GM23338 (cell line): ENCODE results near the gene PDE3B. TPM values are rescaled to one million over a fixed set of nuclear protein-coding genes. Genes with fewer than 3 reads are reported as not detected.
"Not testable (repeated sequence)": the region's sequence is repeated elsewhere in the genome, so short reads cannot be mapped to it uniquely, and the experiment has no call there.

Experiments used
- ATAC-seq: fragments of 200-7000 bp; cut with Tn5 transposase; 3 replicates; pipeline ENCODE4 v1.9.1; 2020
- DNase-seq: peaks from one replicate; pipeline ENCODE4 v3.0.0-alpha.2; 2015; ENCODE audit warnings: low spot score
- H2AFZ ChIP-seq: fragments of 200-600 bp; sonication (generic); 2 replicates; pipeline ENCODE4 v1.8.0; 2016; ENCODE audit warnings: antibody characterized with exemption, mild to moderate bottlenecking, moderate library complexity
- H3F3A ChIP-seq: fragments of 200-600 bp; sonication (generic); replicated peaks from 2 replicates; pipeline ENCODE4 v1.8.0; 2017; ENCODE audit warnings: antibody characterized with exemption, mixed run types, low read depth
- H3K27ac ChIP-seq: fragments of 200-600 bp; sonication (generic); 2 replicates; pipeline ENCODE4 v1.6.1; 2016; ENCODE audit warnings: low read depth
- H3K27me3 ChIP-seq: fragments of 200-600 bp; sonication (generic); 2 replicates; pipeline ENCODE4 v1.8.0; 2016; ENCODE audit warnings: mild to moderate bottlenecking, mixed run types, moderate library complexity; ENCODE audit not compliant: insufficient read depth
- H3K36me3 ChIP-seq: fragments of 200-600 bp; sonication (generic); 2 replicates; pipeline ENCODE4 v1.8.0; 2016; ENCODE audit warnings: mild to moderate bottlenecking; ENCODE audit not compliant: insufficient read depth
- H3K4me1 ChIP-seq: fragments of 200-600 bp; sonication (generic); 2 replicates; pipeline ENCODE4 v1.8.0; 2016; ENCODE audit warnings: mild to moderate bottlenecking, moderate library complexity; ENCODE audit not compliant: insufficient read depth
- H3K4me2 ChIP-seq: fragments of 200-600 bp; sonication (generic); 2 replicates; pipeline ENCODE4 v1.7.1; 2017; ENCODE audit warnings: mixed run types
- H3K4me3 ChIP-seq: fragments of 200-600 bp; sonication (generic); 2 replicates; pipeline ENCODE4 v1.6.1; 2016; ENCODE audit warnings: mixed run types
- H3K79me2 ChIP-seq: fragments of 200-600 bp; sonication (generic); replicated peaks from 2 replicates; pipeline ENCODE4 v1.8.0; 2017; ENCODE audit warnings: mild to moderate bottlenecking; ENCODE audit not compliant: insufficient read depth
- H3K9me2 ChIP-seq: fragments of 200-600 bp; sonication (generic); 2 replicates; pipeline ENCODE4 v1.8.0; 2017; ENCODE audit not compliant: insufficient read depth
- H4K20me1 ChIP-seq: fragments of 200-600 bp; sonication (generic); replicated peaks from 2 replicates; pipeline ENCODE4 v1.8.0; 2017; ENCODE audit warnings: mild to moderate bottlenecking; ENCODE audit not compliant: insufficient read depth
- H3K27ac Mint-ChIP-seq: 2 replicates; pipeline ENCODE4 v1.8.0; 2020; ENCODE audit warnings: inconsistent platforms, mild to moderate bottlenecking, moderate library complexity, mixed read lengths
- H3K27me3 Mint-ChIP-seq: 3 replicates; pipeline ENCODE4 v1.8.0; 2022; ENCODE audit warnings: low read depth, mild to moderate bottlenecking, moderate library complexity, mixed read lengths, inconsistent platforms; ENCODE audit not compliant: insufficient read depth, poor library complexity
- H3K36me3 Mint-ChIP-seq: 3 replicates; pipeline ENCODE4 v1.8.0; 2021; ENCODE audit warnings: low read depth, mild to moderate bottlenecking, inconsistent platforms, moderate library complexity, mixed read lengths
- H3K4me1 Mint-ChIP-seq: 3 replicates; pipeline ENCODE4 v1.8.0; 2020; ENCODE audit warnings: mild to moderate bottlenecking, inconsistent platforms, mixed read lengths
- H3K4me3 Mint-ChIP-seq: 3 replicates; pipeline ENCODE4 v1.8.0; 2021; ENCODE audit warnings: moderate library complexity, mild to moderate bottlenecking, inconsistent platforms, mixed read lengths
- H3K9me3 Mint-ChIP-seq: 3 replicates; pipeline ENCODE4 v1.8.0; 2020; ENCODE audit warnings: moderate library complexity, mild to moderate bottlenecking, inconsistent platforms, mixed read lengths
- CREB1 ChIP-seq: fragments of 250-450 bp; sonication (Bioruptor Pico); IDR thresholded peaks from 2 replicates; pipeline ENCODE4 v1.5.0; 2020; ENCODE audit warnings: low read depth, mild to moderate bottlenecking, moderate library complexity
- ETS1 ChIP-seq: IDR thresholded peaks from 2 replicates; pipeline ENCODE4 v1.6.1; 2016; ENCODE audit warnings: antibody characterized with exemption
- EZH2 ChIP-seq: fragments of 200-600 bp; sonication (generic); IDR thresholded peaks from one replicate; pipeline ENCODE4 v1.8.0; 2017; ENCODE audit warnings: antibody characterized with exemption, mild to moderate bottlenecking, low read depth; ENCODE audit not compliant: unreplicated experiment
- JUNB ChIP-seq: IDR thresholded peaks from one replicate; pipeline ENCODE4 v1.6.1; 2016; ENCODE audit warnings: antibody characterized with exemption; ENCODE audit not compliant: unreplicated experiment
- NANOG ChIP-seq: IDR thresholded peaks from 2 replicates; pipeline ENCODE4 v1.6.1; 2016; ENCODE audit warnings: antibody characterized with exemption, borderline replicate concordance
- POLR2AphosphoS5 ChIP-seq: IDR thresholded peaks from 2 replicates; pipeline ENCODE4 v1.6.1; 2016; ENCODE audit warnings: antibody characterized with exemption, low read depth
- STAT1 ChIP-seq: IDR thresholded peaks from one replicate; pipeline ENCODE4 v1.6.1; 2016; ENCODE audit warnings: antibody characterized with exemption; ENCODE audit not compliant: unreplicated experiment
- ZNF331 ChIP-seq: fragments of 250-450 bp; sonication (Bioruptor Pico); IDR thresholded peaks from 2 replicates; pipeline ENCODE4 v1.5.0; 2020; ENCODE audit warnings: low read depth, mild to moderate bottlenecking, moderate library complexity
- polyA plus RNA-seq: library from polyadenylated mRNA; unstranded; fragments of >200 nt; fragmentation: Nextera tagmentation; extraction: Ambion mirVana; gene quantifications from 2 replicates; pipeline ENCODE4 v1.2.1, GENCODE V29; 2016
- total RNA-seq: library from RNA; depleted of rRNA; stranded (reverse); fragments of >200 nt; shearing (Covaris generic); gene quantifications from 2 replicates; pipeline ENCODE4 v1.2.3, GENCODE V29; 2014
- TF ChIP-seq, protein P1 (sequence below): IDR thresholded peaks from one replicate; pipeline ENCODE4 v1.6.1; 2018; ENCODE audit warnings: antibody characterized with exemption; ENCODE audit not compliant: unreplicated experiment

PDE3B gene
- total and polyA plus RNA-seq, 2 experiments from 2014 or later, result 4.3 to 21.3 TPM

DNA sequence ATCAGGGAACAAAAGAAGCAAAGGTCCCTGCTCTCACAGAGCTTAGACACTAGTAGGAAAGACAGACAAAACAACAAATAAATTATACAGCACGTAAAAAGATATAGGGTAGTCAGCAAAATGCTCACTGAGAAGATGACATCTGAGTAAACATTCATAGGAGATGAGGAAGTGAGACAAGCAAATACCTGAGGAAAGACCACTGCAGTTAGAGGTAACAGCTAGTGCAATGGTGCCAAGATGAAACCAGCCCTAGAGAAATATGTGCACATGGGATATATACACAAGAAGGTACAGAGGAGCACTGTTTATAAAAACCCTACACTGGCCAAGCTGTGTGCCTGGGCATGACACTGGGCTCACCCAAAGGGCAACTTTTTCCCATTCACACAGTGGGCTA lies 238.6 kb downstream of the PDE3B start:
- Histone ChIP-seq H3K36me3 (peaks cover 4% of the 10 kb centered on the region; the same call in 1 of the 2 replicates), H4K20me1 (peaks cover 4% of the 10 kb centered on the region; the same call in 1 of the 2 replicates), H3F3A (no peaks in the 10 kb centered on the region), H3K27ac (no peak overlapping the region), H3K4me1 (no peaks in the 10 kb centered on the region), H3K4me3 (no peak overlapping the region), H3K9me2 (no peaks in the 10 kb centered on the region), H2AFZ (no peak overlapping the region), H3K79me2 (no peaks in the 10 kb centered on the region), H3K27me3 (no peaks in the 10 kb centered on the region), H3K4me2 (no peak overlapping the region)
- H3K4me1 Mint-ChIP-seq, result no peaks in the 10 kb centered on the region
- H3K9me3 Mint-ChIP-seq, result 0 out of 3 replicates have a peak, but pooled peaks cover 4% of the 10 kb centered on the region
- DNase-seq, result no peak
- H3K27ac Mint-ChIP-seq, result no peak overlapping the region
- TF ChIP-seq ZNF331 (no peak), EZH2 (no peak), JUNB (no peak), CREB1 (CRISPR knock-in tag) (no peak), NANOG (no peak), POLR2AphosphoS5 (no peak), ETS1 (no peak), STAT1 (no peak)
- TF ChIP-seq, protein P1, sequence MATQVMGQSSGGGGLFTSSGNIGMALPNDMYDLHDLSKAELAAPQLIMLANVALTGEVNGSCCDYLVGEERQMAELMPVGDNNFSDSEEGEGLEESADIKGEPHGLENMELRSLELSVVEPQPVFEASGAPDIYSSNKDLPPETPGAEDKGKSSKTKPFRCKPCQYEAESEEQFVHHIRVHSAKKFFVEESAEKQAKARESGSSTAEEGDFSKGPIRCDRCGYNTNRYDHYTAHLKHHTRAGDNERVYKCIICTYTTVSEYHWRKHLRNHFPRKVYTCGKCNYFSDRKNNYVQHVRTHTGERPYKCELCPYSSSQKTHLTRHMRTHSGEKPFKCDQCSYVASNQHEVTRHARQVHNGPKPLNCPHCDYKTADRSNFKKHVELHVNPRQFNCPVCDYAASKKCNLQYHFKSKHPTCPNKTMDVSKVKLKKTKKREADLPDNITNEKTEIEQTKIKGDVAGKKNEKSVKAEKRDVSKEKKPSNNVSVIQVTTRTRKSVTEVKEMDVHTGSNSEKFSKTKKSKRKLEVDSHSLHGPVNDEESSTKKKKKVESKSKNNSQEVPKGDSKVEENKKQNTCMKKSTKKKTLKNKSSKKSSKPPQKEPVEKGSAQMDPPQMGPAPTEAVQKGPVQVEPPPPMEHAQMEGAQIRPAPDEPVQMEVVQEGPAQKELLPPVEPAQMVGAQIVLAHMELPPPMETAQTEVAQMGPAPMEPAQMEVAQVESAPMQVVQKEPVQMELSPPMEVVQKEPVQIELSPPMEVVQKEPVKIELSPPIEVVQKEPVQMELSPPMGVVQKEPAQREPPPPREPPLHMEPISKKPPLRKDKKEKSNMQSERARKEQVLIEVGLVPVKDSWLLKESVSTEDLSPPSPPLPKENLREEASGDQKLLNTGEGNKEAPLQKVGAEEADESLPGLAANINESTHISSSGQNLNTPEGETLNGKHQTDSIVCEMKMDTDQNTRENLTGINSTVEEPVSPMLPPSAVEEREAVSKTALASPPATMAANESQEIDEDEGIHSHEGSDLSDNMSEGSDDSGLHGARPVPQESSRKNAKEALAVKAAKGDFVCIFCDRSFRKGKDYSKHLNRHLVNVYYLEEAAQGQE, result no peak
- H3K36me3 Mint-ChIP-seq, result peaks cover 11% of the 10 kb centered on the region; the same call in 2 of the 3 replicates
- no peak overlapping the region for H3K4me3 Mint-ChIP-seq
- H3K27me3 Mint-ChIP-seq, result no peaks in the 10 kb centered on the region
- no peak for ATAC-seq

GRCh38 chr11:14883683-14884082 lies 240.1 kb downstream of the PDE3B start:
- H3K36me3 ChIP-seq, H4K20me1 ChIP-seq, H3K27ac Mint-ChIP-seq, H3K4me3 Mint-ChIP-seq, H3K27me3 Mint-ChIP-seq, H3F3A ChIP-seq, ATAC-seq, H3K4me2 ChIP-seq, H3K4me3 ChIP-seq, H3K79me2 ChIP-seq, H3K4me1 Mint-ChIP-seq, DNase-seq, H3K9me2 ChIP-seq, H3K4me1 ChIP-seq, H2AFZ ChIP-seq, H3K27ac ChIP-seq, H3K9me3 Mint-ChIP-seq, H3K27me3 ChIP-seq: not testable (repeated sequence)
- peaks cover 11% of the 10 kb centered on the region; the same call in 2 of the 3 replicates for H3K36me3 Mint-ChIP-seq
